Fibroblast of lung (primary cell): ENCODE measurements around the gene APC2. TPM values are rescaled to one million over a fixed set of nuclear protein-coding genes. Genes with fewer than 3 reads are reported as not detected.

Experiments
- DNase-seq, 2 donors: peaks; one replicate each; pipeline versions ENCODE4 v3.0.0 to v3.0.0-alpha.2; 2010; ENCODE audit warnings: low read depth in 2 of 2
- H2AFZ ChIP-seq: 2 replicates; pipeline ENCODE4 v1.5.1; 2012; ENCODE audit warnings: low read length, control low read depth, inconsistent platforms
- H3K27ac ChIP-seq: 2 replicates; pipeline ENCODE4 v1.5.1; 2011; ENCODE audit warnings: low read length, control low read depth; ENCODE audit not compliant: insufficient read depth
- H3K27me3 ChIP-seq: 2 replicates; pipeline ENCODE4 v1.5.1; 2011; ENCODE audit warnings: mild to moderate bottlenecking, low read length; ENCODE audit not compliant: control insufficient read depth, insufficient read depth
- H3K36me3 ChIP-seq: 2 replicates; pipeline ENCODE4 v1.5.1; 2011; ENCODE audit warnings: low read length; ENCODE audit not compliant: control insufficient read depth, insufficient read depth
- H3K4me1 ChIP-seq: 2 replicates; pipeline ENCODE4 v1.5.1; 2011; ENCODE audit warnings: low read length; ENCODE audit not compliant: control insufficient read depth, insufficient read depth; ENCODE audit errors: extremely low read depth
- H3K4me2 ChIP-seq: 2 replicates; pipeline ENCODE4 v1.5.1; 2011; ENCODE audit warnings: low read length, control low read depth; ENCODE audit not compliant: insufficient read depth; ENCODE audit errors: extremely low read depth
- H3K4me3 ChIP-seq, 4 experiments: fragments of 200-600 bp in 1 of 4; sonication (generic) in 1 of 4; replicated peaks in 1 of 4; 2 replicates each; pipeline ENCODE4 v1.5.1; 2011 to 2016; ENCODE audit warnings: low read length in 4 of 4, low read depth in 3 of 4, mild to moderate bottlenecking in 3 of 4, control low read depth in 2 of 4, inconsistent platforms in 1 of 4, mixed read lengths in 1 of 4; ENCODE audit not compliant: insufficient read depth in 1 of 4; ENCODE audit errors: control extremely low read depth in 1 of 4
- H3K79me2 ChIP-seq: 2 replicates; pipeline ENCODE4 v1.5.1; 2012; ENCODE audit warnings: mild to moderate bottlenecking, low read length, inconsistent platforms; ENCODE audit not compliant: control insufficient read depth, insufficient read depth
- H3K9ac ChIP-seq: 2 replicates; pipeline ENCODE4 v1.5.1; 2011; ENCODE audit warnings: mild to moderate bottlenecking, low read length, control low read depth; ENCODE audit not compliant: insufficient read depth
- H3K9me3 ChIP-seq: 2 replicates; pipeline ENCODE4 v1.5.1; 2012; ENCODE audit warnings: low read depth, low read length; ENCODE audit not compliant: control insufficient read depth, insufficient read depth
- H4K20me1 ChIP-seq: 2 replicates; pipeline ENCODE4 v1.5.1; 2011; ENCODE audit warnings: low read length; ENCODE audit not compliant: control insufficient read depth, insufficient read depth; ENCODE audit errors: extremely low read depth
- EZH2 ChIP-seq: IDR thresholded peaks from 2 replicates; pipeline ENCODE4 v1.5.1; 2012; ENCODE audit warnings: low read length, control low read depth, mild to moderate bottlenecking; ENCODE audit errors: missing control alignments
- polyA plus RNA-seq, 2 donors: library from polyadenylated mRNA; depleted of rRNA in 1 of 2; stranded (reverse) in 1 of 2; unstranded in 1 of 2; fragments of >200 nt; gene quantifications; 2 replicates each; pipeline ENCODE4 v1.2.1, GENCODE V29; 2011 to 2012; ENCODE audit warnings: missing spikeins in 1 of 2
- total RNA-seq: library from RNA; depleted of rRNA; stranded (reverse); fragments of >200 nt; gene quantifications from 2 replicates; pipeline ENCODE4 v1.2.1, GENCODE V29; 2014
- TF ChIP-seq, protein P1 (sequence below), 2 donors: IDR thresholded peaks in 1 of 2; conservative IDR thresholded peaks in 1 of 2; 1 replicate in 1 of 2; 2 replicates in 1 of 2; pipeline ENCODE4 v1.5.1; 2011 to 2012; ENCODE audit warnings: low read length in 2 of 2, control low read depth in 1 of 2, inconsistent platforms in 1 of 2, low read depth in 1 of 2, mild to moderate bottlenecking in 1 of 2

APC2 gene
- total and polyA plus RNA-seq, 2 donors (not counting 1 experiment from before 2014, with no cell fraction given): 0.01 to 0.50 TPM

DNA sequence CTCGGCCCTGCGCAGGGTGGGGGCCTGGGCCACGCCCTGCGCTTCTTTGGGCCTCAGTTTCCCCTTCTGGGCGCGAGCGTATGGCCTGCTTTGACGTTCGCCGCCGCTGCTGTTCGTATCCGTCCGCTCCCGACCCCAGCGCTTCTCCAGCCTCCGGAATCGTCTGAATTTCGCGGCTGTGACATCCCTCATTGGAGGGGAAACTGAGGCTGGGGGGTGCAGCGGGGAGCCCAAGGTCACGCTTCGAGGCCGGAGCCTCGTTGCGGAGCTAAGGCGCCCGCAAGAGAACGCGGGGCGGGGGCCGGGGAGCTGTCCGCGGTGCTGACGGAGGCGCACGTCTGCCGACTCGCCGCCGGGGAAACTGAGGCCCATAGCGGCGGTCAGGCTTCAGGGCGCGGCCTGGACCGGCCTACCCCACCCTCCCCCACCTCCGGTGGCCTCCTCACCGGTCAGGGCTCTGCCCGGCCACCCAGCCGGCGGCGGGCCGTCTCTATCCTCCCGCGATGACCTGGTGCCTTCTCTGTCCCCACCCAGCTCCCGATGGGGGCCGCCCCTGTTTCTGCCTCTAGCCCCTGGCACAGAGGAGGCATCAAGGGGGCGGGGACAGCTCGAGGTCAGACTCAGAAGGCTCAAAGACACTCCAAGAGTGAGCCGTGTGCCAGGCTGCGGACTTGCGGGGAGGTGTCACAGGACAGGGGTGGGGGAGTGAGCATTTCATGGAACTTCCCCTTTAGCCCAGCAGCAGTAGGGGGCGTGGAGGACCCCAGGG lies 3.0 kb upstream of the APC2 start:
- Histone ChIP-seq H3K4me3 (peak overlapping the region in 1 of 4 experiments; percentile 50), H3K27ac (no peak overlapping the region), H3K36me3 (peaks cover 6% of the 10 kb centered on the region), H3K9me3 (no peaks in the 10 kb centered on the region), H4K20me1 (no peaks in the 10 kb centered on the region), H3K4me1 (peaks cover 3% of the 10 kb centered on the region), H3K4me2 (no peak overlapping the region), H3K9ac (no peak overlapping the region), H2AFZ (no peak overlapping the region), H3K27me3 (peaks cover 46% of the 10 kb centered on the region), H3K79me2 (peaks cover 2% of the 10 kb centered on the region)
- no peak for DNase-seq
- TF ChIP-seq, protein P1, sequence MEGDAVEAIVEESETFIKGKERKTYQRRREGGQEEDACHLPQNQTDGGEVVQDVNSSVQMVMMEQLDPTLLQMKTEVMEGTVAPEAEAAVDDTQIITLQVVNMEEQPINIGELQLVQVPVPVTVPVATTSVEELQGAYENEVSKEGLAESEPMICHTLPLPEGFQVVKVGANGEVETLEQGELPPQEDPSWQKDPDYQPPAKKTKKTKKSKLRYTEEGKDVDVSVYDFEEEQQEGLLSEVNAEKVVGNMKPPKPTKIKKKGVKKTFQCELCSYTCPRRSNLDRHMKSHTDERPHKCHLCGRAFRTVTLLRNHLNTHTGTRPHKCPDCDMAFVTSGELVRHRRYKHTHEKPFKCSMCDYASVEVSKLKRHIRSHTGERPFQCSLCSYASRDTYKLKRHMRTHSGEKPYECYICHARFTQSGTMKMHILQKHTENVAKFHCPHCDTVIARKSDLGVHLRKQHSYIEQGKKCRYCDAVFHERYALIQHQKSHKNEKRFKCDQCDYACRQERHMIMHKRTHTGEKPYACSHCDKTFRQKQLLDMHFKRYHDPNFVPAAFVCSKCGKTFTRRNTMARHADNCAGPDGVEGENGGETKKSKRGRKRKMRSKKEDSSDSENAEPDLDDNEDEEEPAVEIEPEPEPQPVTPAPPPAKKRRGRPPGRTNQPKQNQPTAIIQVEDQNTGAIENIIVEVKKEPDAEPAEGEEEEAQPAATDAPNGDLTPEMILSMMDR (conservative IDR thresholded peaks at IDR 0.05 in 1 of 2, IDR thresholded peaks at IDR 0.05 in 1 of 2; ENCODE audit: low read depth in 1 of 2, low read length in 2 of 2): no peak
- peak; percentile 97 for TF ChIP-seq EZH2

DNA sequence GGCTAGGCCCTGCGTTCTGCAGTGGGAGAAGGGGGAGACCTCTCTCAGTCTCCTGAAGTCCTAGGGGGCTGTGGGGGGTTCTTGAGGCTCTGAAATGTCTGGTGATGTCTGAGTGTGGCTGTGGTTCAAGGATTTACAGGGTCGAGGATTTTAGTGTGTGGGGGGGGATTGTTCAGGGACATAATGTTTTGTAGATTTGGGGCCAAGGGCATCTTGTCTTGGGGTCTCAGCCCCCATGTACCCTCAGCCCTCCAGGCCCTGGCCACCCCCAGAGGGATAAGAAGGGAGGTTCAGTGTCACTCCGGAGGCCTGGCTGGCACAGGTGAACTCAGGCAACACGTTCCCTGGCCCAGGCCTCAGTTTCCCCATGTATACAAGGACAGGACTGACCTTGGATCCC lies 2.4 kb upstream of the APC2 start:
- H3K4me3 ChIP-seq: no peak overlapping the region
- no peaks in the 10 kb centered on the region for H3K9me3 ChIP-seq

DNA sequence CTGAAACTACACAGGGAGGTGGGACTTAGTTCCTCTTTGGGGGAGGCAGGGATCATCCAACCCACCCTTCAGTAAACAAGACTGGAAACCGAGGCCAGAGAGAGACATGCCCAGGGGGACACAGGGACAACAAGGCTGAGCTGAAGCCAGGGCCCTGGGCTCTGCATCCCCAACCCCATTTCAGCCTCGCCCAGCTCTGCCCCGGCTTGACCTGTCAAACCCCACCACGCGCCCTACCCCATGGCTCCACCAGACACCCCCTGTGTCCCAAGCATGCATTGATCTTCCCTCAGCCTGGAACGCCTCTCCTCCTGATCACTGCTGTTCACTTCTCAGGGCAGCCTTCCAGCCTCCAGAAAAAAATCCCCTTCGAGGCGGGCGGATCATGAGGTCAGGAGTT lies 2.0 kb upstream of the APC2 start:
- H2AFZ ChIP-seq: no peak overlapping the region
- H3K9me3 ChIP-seq: no peaks in the 10 kb centered on the region
- no peaks in the 10 kb centered on the region for H4K20me1 ChIP-seq
- peaks cover 55% of the 10 kb centered on the region for H3K27me3 ChIP-seq
- no peak overlapping the region for H3K27ac ChIP-seq
- no peak overlapping the region for H3K4me2 ChIP-seq
- no peaks in the 10 kb centered on the region for H3K36me3 ChIP-seq
- H3K4me3 ChIP-seq: no peak overlapping the region
- no peak overlapping the region for H3K9ac ChIP-seq
- no peaks in the 10 kb centered on the region for H3K79me2 ChIP-seq
- peaks cover 3% of the 10 kb centered on the region for H3K4me1 ChIP-seq
- no peak for TF ChIP-seq EZH2
- TF ChIP-seq, protein P1 (conservative IDR thresholded peaks at IDR 0.05 in 1 of 2, IDR thresholded peaks at IDR 0.05 in 1 of 2; ENCODE audit: low read depth in 1 of 2, low read length in 2 of 2): no peak
- DNase-seq: no peak

More for the DNA sequence above, 2.4 kb upstream of the APC2 start:
- Histone ChIP-seq H3K36me3 (peaks cover 2% of the 10 kb centered on the region), H3K4me1 (peaks cover 3% of the 10 kb centered on the region), H4K20me1 (no peaks in the 10 kb centered on the region), H3K4me2 (no peak overlapping the region), H3K27me3 (peaks cover 52% of the 10 kb centered on the region), H2AFZ (no peak overlapping the region), H3K9ac (no peak overlapping the region), H3K27ac (no peak overlapping the region), H3K79me2 (no peaks in the 10 kb centered on the region)
- DNase-seq: no peak
- TF ChIP-seq, protein P1 (conservative IDR thresholded peaks at IDR 0.05 in 1 of 2, IDR thresholded peaks at IDR 0.05 in 1 of 2; ENCODE audit: low read depth in 1 of 2, low read length in 2 of 2): no peak
- TF ChIP-seq EZH2: no peak
